Immature natural killer cell (primary cell): ENCODE data around the gene GFRA4. TPM values are rescaled to one million over a fixed set of nuclear protein-coding genes. Genes with fewer than 3 reads are reported as not detected.
A peak's percentile ranks its signal among the peaks of the same experiment; 100 is the strongest.

Source experiments
- DNase-seq, 3 donors: peaks; one replicate each; pipeline ENCODE4 v3.0.0; 2022; ENCODE audit warnings: mixed read lengths in 1 of 3
- H3K27ac Mint-ChIP-seq, 6 donors: one replicate each; pipeline ENCODE4 v1.8.0; 2020; ENCODE audit warnings: mixed read lengths in 6 of 6, mild to moderate bottlenecking in 5 of 6, inconsistent platforms in 4 of 6, moderate library complexity in 3 of 6
- H3K27me3 Mint-ChIP-seq, 3 donors: one replicate each; pipeline ENCODE4 v1.8.0; 2020 to 2021; ENCODE audit warnings: low read depth in 3 of 3, mild to moderate bottlenecking in 3 of 3, mixed read lengths in 3 of 3, moderate library complexity in 3 of 3, inconsistent platforms in 1 of 3
- H3K36me3 Mint-ChIP-seq, 3 donors: one replicate each; pipeline ENCODE4 v1.8.0; 2020; ENCODE audit warnings: mixed read lengths in 3 of 3, inconsistent platforms in 2 of 3, mild to moderate bottlenecking in 2 of 3
- H3K4me1 Mint-ChIP-seq, 2 donors: one replicate each; pipeline ENCODE4 v1.8.0; 2020; ENCODE audit warnings: inconsistent platforms in 2 of 2, mild to moderate bottlenecking in 2 of 2, mixed read lengths in 2 of 2, moderate library complexity in 1 of 2
- H3K4me3 Mint-ChIP-seq, 5 donors: one replicate each; pipeline ENCODE4 v1.8.0; 2020; ENCODE audit warnings: mild to moderate bottlenecking in 5 of 5, mixed read lengths in 5 of 5, inconsistent platforms in 3 of 5, moderate library complexity in 3 of 5
- H3K9me3 Mint-ChIP-seq, 6 donors: one replicate each; pipeline ENCODE4 v1.8.0; 2020; ENCODE audit warnings: mild to moderate bottlenecking in 6 of 6, mixed read lengths in 6 of 6, inconsistent platforms in 4 of 6, moderate library complexity in 3 of 6
- polyA plus RNA-seq, 3 donors: library from polyadenylated mRNA; unstranded; fragments of 300-500 nt; fragmentation: Illumina TruSeq; gene quantifications; one replicate each; pipeline ENCODE4 v1.2.3, GENCODE V29; 2021

Gene GFRA4
- polyA plus RNA-seq, result not detected

- H3K27me3 Mint-ChIP-seq, result peaks cover 22 to 30% (median 24%) of the 10 kb centered on the region in 3 donors
Measured at GRCh38 chr20:3663031-3663701, at the start of gene GFRA4. Gene GFRA4, minus strand, starts transcription at chr20:3663399. Its CDS starts 0 bp downstream, at chr20:3663399.

GRCh38 chr20:3712279-3712873, 49.2 kb upstream of the GFRA4 start, which contains the start of gene SIGLEC1:
Gene SIGLEC1, minus strand, starts transcription at chr20:3712600. Its CDS starts 5,472 bp downstream, at chr20:3707128.
- Mint-ChIP-seq H3K27me3 (peaks cover 2 to 4% (median 3%) of the 10 kb centered on the region in 3 donors), H3K4me1 (no peaks in the 10 kb centered on the region), H3K4me3 (no peak within 1 kb of the TSS), H3K36me3 (no peaks in the 10 kb centered on the region), H3K27ac (no peak within 1 kb of the TSS), H3K9me3 (peaks cover 0 to 2% (median 0%) of the 10 kb centered on the region in 6 donors)
- DNase-seq, result no peak

More at GRCh38 chr20:3663031-3663701, at the start of gene GFRA4:
- Mint-ChIP-seq H3K27ac (peak within 1 kb of the TSS in 1 of 6 donors; percentile 4), H3K4me3 (peak within 1 kb of the TSS in 1 of 5 donors; percentile 1), H3K9me3 (peaks cover 0 to 2% (median 0%) of the 10 kb centered on the region in 6 donors), H3K4me1 (peaks cover 29 to 32% of the 10 kb centered on the region in 2 donors), H3K36me3 (no peaks in the 10 kb centered on the region)
- no peak for DNase-seq

- no peak overlapping the region for H3K27ac Mint-ChIP-seq
- H3K4me3 Mint-ChIP-seq, result no peak overlapping the region
- DNase-seq, result no peak
- peaks cover 0 to 4% (median 2%) of the 10 kb centered on the region in 3 donors for H3K27me3 Mint-ChIP-seq
- no peaks in the 10 kb centered on the region for H3K4me1 Mint-ChIP-seq
- peaks cover 0 to 2% (median 0%) of the 10 kb centered on the region in 6 donors for H3K9me3 Mint-ChIP-seq
- no peaks in the 10 kb centered on the region for H3K36me3 Mint-ChIP-seq
Measured at GRCh38 chr20:3711484-3711941, 48.3 kb upstream of the GFRA4 start.

GRCh38 chr20:3710703-3711483, 47.7 kb upstream of the GFRA4 start:
- Mint-ChIP-seq H3K9me3 (peaks cover 0 to 2% (median 0%) of the 10 kb centered on the region in 6 donors), H3K27me3 (peaks cover 0 to 4% (median 2%) of the 10 kb centered on the region in 3 donors), H3K27ac (no peak overlapping the region), H3K4me1 (no peaks in the 10 kb centered on the region), H3K4me3 (no peak overlapping the region), H3K36me3 (no peaks in the 10 kb centered on the region)
- peak; percentile 50 to 64 (median 61) for DNase-seq

GRCh38 chr20:3710011-3710466, 46.8 kb upstream of the GFRA4 start:
- H3K4me3 Mint-ChIP-seq, result no peak overlapping the region
- H3K27me3 Mint-ChIP-seq, result peaks cover 0 to 4% (median 2%) of the 10 kb centered on the region in 3 donors
- no peaks in the 10 kb centered on the region for H3K4me1 Mint-ChIP-seq
- H3K36me3 Mint-ChIP-seq, result no peaks in the 10 kb centered on the region
- no peak overlapping the region for H3K27ac Mint-ChIP-seq
- no peak for DNase-seq
- H3K9me3 Mint-ChIP-seq, result peaks cover 0 to 2% (median 0%) of the 10 kb centered on the region in 6 donors

- no peaks in the 10 kb centered on the region for H3K4me1 Mint-ChIP-seq
- no peak overlapping the region for H3K4me3 Mint-ChIP-seq
- no peak for DNase-seq
- H3K27ac Mint-ChIP-seq, result no peak overlapping the region
- H3K27me3 Mint-ChIP-seq, result peaks cover 0 to 4% (median 0%) of the 10 kb centered on the region in 3 donors
- no peaks in the 10 kb centered on the region for H3K36me3 Mint-ChIP-seq
- peaks cover 0 to 2% (median 0%) of the 10 kb centered on the region in 6 donors for H3K9me3 Mint-ChIP-seq
Measured at GRCh38 chr20:3707508-3707899, 44.3 kb upstream of the GFRA4 start.

- Mint-ChIP-seq H3K9me3 (peaks cover 0 to 2% (median 0%) of the 10 kb centered on the region in 6 donors), H3K27ac (no peak overlapping the region), H3K4me1 (no peaks in the 10 kb centered on the region), H3K4me3 (no peak overlapping the region), H3K27me3 (peaks cover 0 to 4% (median 1%) of the 10 kb centered on the region in 3 donors), H3K36me3 (no peaks in the 10 kb centered on the region)
- no peak for DNase-seq
Measured at GRCh38 chr20:3706774-3707507, 43.7 kb upstream of the GFRA4 start.

GRCh38 chr20:3705970-3706739, 43.0 kb upstream of the GFRA4 start:
- no peak for DNase-seq
- Mint-ChIP-seq H3K4me1 (no peaks in the 10 kb centered on the region), H3K36me3 (no peaks in the 10 kb centered on the region), H3K4me3 (no peak overlapping the region), H3K9me3 (no peaks in the 10 kb centered on the region), H3K27ac (no peak overlapping the region), H3K27me3 (peaks cover 0 to 2% (median 1%) of the 10 kb centered on the region in 3 donors)

- no peaks in the 10 kb centered on the region for H3K4me1 Mint-ChIP-seq
- no peaks in the 10 kb centered on the region for H3K9me3 Mint-ChIP-seq
- peaks cover 0 to 2% (median 1%) of the 10 kb centered on the region in 3 donors for H3K27me3 Mint-ChIP-seq
- no peaks in the 10 kb centered on the region for H3K36me3 Mint-ChIP-seq
- H3K27ac Mint-ChIP-seq, result no peak overlapping the region
- H3K4me3 Mint-ChIP-seq, result no peak overlapping the region
- DNase-seq, result no peak
Measured at GRCh38 chr20:3705491-3705969, 42.3 kb upstream of the GFRA4 start.

GRCh38 chr20:3704087-3704486, 40.9 kb upstream of the GFRA4 start:
- peaks cover 0 to 2% (median 1%) of the 10 kb centered on the region in 3 donors for H3K27me3 Mint-ChIP-seq

GRCh38 chr20:3702611-3703391, 39.6 kb upstream of the GFRA4 start:
- DNase-seq, result no peak
- H3K4me3 Mint-ChIP-seq, result no peak overlapping the region
- no peaks in the 10 kb centered on the region for H3K36me3 Mint-ChIP-seq
- H3K4me1 Mint-ChIP-seq, result no peaks in the 10 kb centered on the region
- H3K27me3 Mint-ChIP-seq, result peaks cover 0 to 1% (median 0%) of the 10 kb centered on the region in 3 donors
- no peak overlapping the region for H3K27ac Mint-ChIP-seq
- no peaks in the 10 kb centered on the region for H3K9me3 Mint-ChIP-seq

More at GRCh38 chr20:3704087-3704486, 40.9 kb upstream of the GFRA4 start:
- DNase-seq, result no peak
- H3K36me3 Mint-ChIP-seq, result no peaks in the 10 kb centered on the region
- H3K27ac Mint-ChIP-seq, result no peak overlapping the region
- no peaks in the 10 kb centered on the region for H3K9me3 Mint-ChIP-seq
- H3K4me1 Mint-ChIP-seq, result no peaks in the 10 kb centered on the region
- H3K4me3 Mint-ChIP-seq, result no peak overlapping the region
